GM18951 (cell line): ENCODE data around the gene C1GALT1C1.
"Not testable (repeated sequence)": the region's sequence is repeated elsewhere in the genome, so short reads cannot be mapped to it uniquely, and the experiment has no call there.

Source experiments
- POLR2A ChIP-seq: IDR thresholded peaks from 4 replicates; pipeline ENCODE4 v1.6.1; 2011; ENCODE audit warnings: mild to moderate bottlenecking; ENCODE audit not compliant: insufficient read length, insufficient read depth; ENCODE audit errors: extremely low read depth
- in situ Hi-C: fragments of 300-500 bp; cut with MboI; formaldehyde crosslinking; loops from one replicate; pipeline ENCODE4 v1.12.0; 2022; ENCODE audit warnings: low sequenced_read_pairs, mixed read lengths, inconsistent platforms; ENCODE audit not compliant: unreplicated experiment

Gene C1GALT1C1

DNA sequence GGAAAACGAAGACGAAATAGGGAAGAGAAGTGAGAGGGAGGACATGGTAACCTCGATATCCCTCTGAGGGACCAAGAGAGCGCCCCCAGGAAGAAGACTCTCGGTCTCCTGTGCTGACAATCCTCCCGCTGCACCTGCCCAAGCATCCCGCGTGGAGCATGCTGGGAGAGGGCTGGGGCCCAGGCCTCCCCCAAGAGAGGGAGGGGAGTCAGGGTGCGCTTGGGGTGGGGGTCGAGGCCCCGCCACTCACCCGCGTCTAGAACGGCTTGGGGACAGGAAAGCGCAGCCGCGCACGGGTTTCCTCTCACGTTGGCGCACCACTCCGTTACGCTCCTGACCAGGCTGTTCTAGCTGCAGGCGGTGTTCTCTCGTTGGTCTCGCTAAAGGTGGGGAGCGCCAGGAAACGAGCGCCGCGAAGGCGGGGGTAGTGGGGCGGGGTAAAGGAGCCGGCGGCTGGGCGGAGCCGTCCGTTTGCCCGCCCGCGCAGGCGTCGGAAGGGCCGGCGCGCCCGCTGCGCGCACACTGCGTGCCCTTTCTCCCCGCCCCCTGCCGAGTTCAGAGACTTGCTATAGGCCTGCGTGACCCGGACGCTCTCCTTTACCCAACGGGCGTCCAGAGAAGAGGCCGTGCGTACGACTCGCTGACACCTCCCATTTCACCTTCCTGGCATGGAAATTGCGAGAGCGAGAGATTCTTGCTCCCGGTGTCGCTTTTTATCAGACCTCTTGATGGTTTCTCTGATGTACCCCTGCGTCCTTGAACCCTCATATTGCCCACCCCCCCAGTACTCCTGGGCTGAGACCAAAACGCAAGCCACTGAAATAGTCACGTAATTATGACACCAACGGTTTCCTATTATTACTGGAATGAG is at the start of gene C1GALT1C1:
Gene C1GALT1C1, minus strand, starts transcription at position 388 of the 871 bp plus-strand sequence. CDS start 2,888 bp downstream, outside the sequence.
- in situ Hi-C loops = no loop called here
- TF ChIP-seq POLR2A = peak; percentile 70

GRCh38 chrX:120677004-120677652 is 47.3 kb upstream of the C1GALT1C1 start:
- no peak for TF ChIP-seq POLR2A
- in situ Hi-C loops = no loop called here

- TF ChIP-seq POLR2A = no peak
- in situ Hi-C loops = no loop called here
Observed at GRCh38 chrX:120672841-120673530, 43.1 kb upstream of the C1GALT1C1 start.

DNA sequence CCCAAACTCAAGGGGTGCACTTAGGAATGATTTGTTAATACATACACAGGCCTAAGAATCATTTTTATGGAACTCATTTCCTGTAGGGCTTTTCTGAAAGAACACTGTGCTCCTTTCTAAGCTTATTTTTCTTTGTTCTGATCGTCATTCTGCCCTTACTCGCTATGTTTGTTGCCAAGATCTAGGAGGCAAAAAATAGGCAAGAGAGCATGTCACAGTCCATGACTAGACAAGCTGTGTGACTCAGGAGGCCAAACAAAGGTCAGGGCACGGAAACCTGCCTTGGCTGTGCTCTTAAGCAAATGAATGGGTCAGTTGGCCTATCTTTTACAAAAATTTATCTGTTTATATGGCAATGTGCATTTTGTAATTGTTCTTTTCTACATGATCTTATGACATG is 42.5 kb upstream of the C1GALT1C1 start:
- TF ChIP-seq POLR2A = no peak
- in situ Hi-C loops = no loop called here

DNA sequence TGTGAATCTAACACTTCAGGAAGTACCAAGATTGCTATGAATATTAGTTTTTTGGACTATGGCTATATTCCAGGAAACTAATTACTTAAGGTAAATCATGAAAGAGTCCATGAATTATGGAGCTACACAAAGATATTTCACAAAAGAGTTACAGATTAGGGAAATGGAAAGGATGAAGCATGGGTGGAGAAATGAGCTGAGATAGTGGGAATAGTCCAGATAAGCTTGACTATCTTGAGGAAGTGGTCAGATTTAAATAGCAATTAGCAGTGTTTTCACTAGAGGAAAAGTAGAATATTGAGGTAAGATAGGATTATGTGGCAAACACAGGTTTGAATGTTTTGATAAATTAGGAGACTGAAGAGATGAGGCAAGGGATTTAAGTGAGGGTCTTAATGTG is 42.1 kb upstream of the C1GALT1C1 start:
- in situ Hi-C loops = no loop called here
- no peak for TF ChIP-seq POLR2A

- in situ Hi-C loops = no loop called here
- no peak for TF ChIP-seq POLR2A
Observed at GRCh38 chrX:120668357-120668756, 38.5 kb upstream of the C1GALT1C1 start.

DNA sequence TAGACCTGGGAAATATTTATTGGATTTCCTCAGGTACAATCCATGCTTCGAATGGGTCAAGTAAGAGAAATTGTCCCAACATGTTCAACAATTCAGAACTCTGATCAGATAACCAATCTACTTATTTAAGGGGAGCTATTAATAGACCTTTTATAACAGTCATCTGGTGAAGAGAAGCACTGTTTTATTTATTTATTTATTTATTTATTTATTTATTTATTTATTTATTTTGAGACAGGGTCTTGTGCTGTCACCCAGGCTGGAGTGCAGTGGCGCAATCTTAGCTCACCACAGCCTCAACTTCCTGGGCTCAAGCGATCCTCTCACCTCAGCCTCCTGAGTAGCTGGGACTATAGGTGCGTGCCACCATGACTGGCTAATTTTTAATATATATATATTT is 34.7 kb upstream of the C1GALT1C1 start:
- in situ Hi-C loops = not testable (repeated sequence)

- TF ChIP-seq POLR2A = no peak
- in situ Hi-C loops = no loop called here
Observed at GRCh38 chrX:120664081-120664480, 34.2 kb upstream of the C1GALT1C1 start.

DNA sequence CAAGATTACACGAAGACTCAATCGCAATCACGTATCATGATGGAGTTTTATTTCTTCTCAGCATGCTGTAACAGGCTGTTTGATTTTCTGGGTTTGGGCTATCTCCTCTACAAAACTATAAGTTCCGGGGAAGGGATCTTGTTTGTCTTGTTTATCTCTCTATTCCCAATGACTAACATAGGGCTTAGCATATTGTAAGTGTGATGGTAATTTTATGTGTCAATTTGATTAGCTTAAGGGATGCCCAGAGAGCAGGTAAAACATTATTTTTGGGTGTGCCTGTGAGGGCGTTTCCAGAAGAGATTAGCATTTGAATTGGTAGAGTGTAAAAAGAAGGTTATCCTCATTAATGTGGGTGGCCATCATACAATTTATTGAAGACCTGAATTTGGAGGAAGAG is 32.8 kb upstream of the C1GALT1C1 start:
- in situ Hi-C loops = no loop called here
- TF ChIP-seq POLR2A = no peak

GRCh38 chrX:120660637-120661036 is 30.8 kb upstream of the C1GALT1C1 start:
- in situ Hi-C loops = no loop called here
- TF ChIP-seq POLR2A = no peak

DNA sequence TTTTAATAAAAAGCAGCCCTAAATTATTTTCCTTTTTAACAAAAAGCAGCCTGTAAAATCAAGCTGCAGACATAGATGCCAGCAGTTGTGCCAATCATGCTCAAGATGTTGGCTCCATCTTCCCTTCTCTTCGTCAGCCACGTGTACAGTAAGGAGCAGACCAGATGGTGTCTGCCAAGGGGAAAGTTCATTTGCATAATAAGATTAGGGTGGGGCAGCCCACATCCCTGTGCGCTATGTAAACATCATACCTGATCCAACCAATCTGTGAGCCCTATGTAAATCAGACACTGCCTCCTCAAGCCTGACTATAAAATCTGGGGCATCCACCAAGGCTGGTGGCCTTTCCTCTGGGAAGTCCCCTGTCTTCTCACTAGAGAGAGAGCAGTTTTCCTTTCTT is 23.1 kb upstream of the C1GALT1C1 start:
- TF ChIP-seq POLR2A = no peak

DNA sequence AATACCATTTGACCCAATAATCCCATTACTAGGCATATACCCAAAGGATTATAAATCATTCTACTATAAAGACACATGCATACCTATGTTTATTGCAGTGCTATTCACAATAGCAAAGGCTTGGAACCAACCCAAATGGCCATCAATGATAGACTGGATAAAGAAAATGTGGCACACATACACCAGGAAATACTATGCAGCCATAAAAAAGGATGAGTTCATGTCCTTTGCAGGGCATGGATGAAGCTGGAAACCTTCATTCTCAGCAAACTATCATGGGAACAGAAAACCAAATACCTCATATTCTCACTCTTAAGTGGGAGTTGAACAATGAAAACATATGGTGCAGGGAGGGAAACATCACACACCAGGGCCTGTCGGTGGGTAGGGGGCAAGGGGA is 22.4 kb upstream of the C1GALT1C1 start:
- in situ Hi-C loops = not testable (repeated sequence)

More for the DNA sequence above, 23.1 kb upstream of the C1GALT1C1 start:
- in situ Hi-C loops = no loop called here

GRCh38 chrX:120647127-120647526 is 17.3 kb upstream of the C1GALT1C1 start:
- no peak for TF ChIP-seq POLR2A
- in situ Hi-C loops = no loop called here

GRCh38 chrX:120642871-120643270 is 13.0 kb upstream of the C1GALT1C1 start:
- TF ChIP-seq POLR2A = no peak
- in situ Hi-C loops = no loop called here

DNA sequence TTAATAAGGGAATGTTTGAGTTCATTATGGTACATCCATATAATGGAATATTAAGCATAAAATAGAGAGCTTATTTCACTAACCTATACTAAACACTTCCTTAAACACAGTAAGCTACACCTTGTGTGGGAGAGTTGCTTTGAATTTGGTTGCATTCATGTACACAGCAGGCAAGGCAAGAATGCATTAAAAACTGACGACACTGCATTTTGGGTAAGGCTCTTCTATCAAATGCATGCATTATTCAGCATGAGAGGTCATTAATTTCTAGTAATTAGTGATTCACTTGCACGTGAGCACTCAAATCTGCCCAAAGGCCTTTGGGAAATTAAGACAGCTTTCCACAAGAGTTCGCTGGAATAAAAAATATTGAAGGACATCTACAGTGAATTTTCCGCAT is 8.8 kb upstream of the C1GALT1C1 start:
- in situ Hi-C loops = no loop called here
- TF ChIP-seq POLR2A = no peak
